Keratinocyte (primary cell): ENCODE data around the gene PIK3CA. TPM values are rescaled to one million over a fixed set of nuclear protein-coding genes. Genes with fewer than 3 reads are reported as not detected.
"Not testable (repeated sequence)": the region's sequence is repeated elsewhere in the genome, so short reads cannot be mapped to it uniquely, and the experiment has no call there.

Source experiments
- DNase-seq: peaks from one replicate; pipeline ENCODE4 v3.0.0-alpha.2; 2011; ENCODE audit warnings: low read depth, missing footprints, low spot score
- FAIRE-seq: peaks from 2 replicates; lab custom pipeline; 2011; peaks lifted over from hg19 to GRCh38; lab: Jason Lieb, UNC
- H2AFZ ChIP-seq: 2 replicates; pipeline ENCODE4 v1.6.0; 2012; ENCODE audit warnings: low read length, control low read depth, inconsistent platforms; ENCODE audit not compliant: control insufficient read depth
- H3K27ac ChIP-seq: 2 replicates; pipeline ENCODE4 v1.5.1; 2011; ENCODE audit warnings: low read length; ENCODE audit not compliant: control insufficient read depth, insufficient read depth
- H3K27me3 ChIP-seq: 3 replicates; pipeline ENCODE4 v1.6.0; 2011; ENCODE audit warnings: low read length; ENCODE audit not compliant: control insufficient read depth, insufficient read depth; ENCODE audit errors: extremely low read depth
- H3K36me3 ChIP-seq, 2 experiments: 2 replicates in 1 of 2; 3 replicates in 1 of 2; pipeline ENCODE4 v1.5.1; 2011; ENCODE audit warnings: low read length in 2 of 2, mild to moderate bottlenecking in 1 of 2; ENCODE audit not compliant: control insufficient read depth in 2 of 2, insufficient read depth in 2 of 2; ENCODE audit errors: extremely low read depth in 1 of 2
- H3K4me1 ChIP-seq: 3 replicates; pipeline ENCODE4 v1.5.1; 2011; ENCODE audit warnings: low read length; ENCODE audit not compliant: control insufficient read depth, insufficient read depth; ENCODE audit errors: extremely low read depth
- H3K4me2 ChIP-seq: 3 replicates; pipeline ENCODE4 v1.6.0; 2011; ENCODE audit warnings: low read depth, low read length; ENCODE audit not compliant: control insufficient read depth, insufficient read depth; ENCODE audit errors: extremely low read depth
- H3K4me3 ChIP-seq, 3 experiments: fragments of 200-600 bp in 1 of 3; sonication (generic) in 1 of 3; 2 replicates in 2 of 3; 3 replicates in 1 of 3; pipeline ENCODE4 v1.5.1; 2011 to 2016; ENCODE audit warnings: low read length in 3 of 3, mild to moderate bottlenecking in 3 of 3, control low read depth in 2 of 3, inconsistent platforms in 1 of 3, low read depth in 1 of 3, mixed read lengths in 1 of 3, mixed run types in 1 of 3, moderate library complexity in 1 of 3; ENCODE audit not compliant: control insufficient read depth in 2 of 3, insufficient read depth in 2 of 3; ENCODE audit errors: extremely low read depth in 1 of 3
- H3K79me2 ChIP-seq: 2 replicates; pipeline ENCODE4 v1.6.0; 2012; ENCODE audit warnings: low read length; ENCODE audit not compliant: control insufficient read depth, insufficient read depth
- H3K9ac ChIP-seq: 3 replicates; pipeline ENCODE4 v1.6.0; 2011; ENCODE audit warnings: low read length; ENCODE audit not compliant: control insufficient read depth, insufficient read depth; ENCODE audit errors: extremely low read depth
- H3K9me1 ChIP-seq: 3 replicates; pipeline ENCODE4 v1.6.0; 2011; ENCODE audit warnings: low read length; ENCODE audit not compliant: control insufficient read depth, insufficient read depth; ENCODE audit errors: extremely low read depth
- H3K9me3 ChIP-seq: 2 replicates; pipeline ENCODE4 v1.5.1; 2012; ENCODE audit warnings: low read depth, low read length; ENCODE audit not compliant: control insufficient read depth
- H4K20me1 ChIP-seq: 3 replicates; pipeline ENCODE4 v1.6.0; 2011; ENCODE audit warnings: low read length; ENCODE audit not compliant: control insufficient read depth, insufficient read depth; ENCODE audit errors: extremely low read depth
- EZH2 ChIP-seq: IDR thresholded peaks from one replicate; pipeline ENCODE4 v1.6.1; 2012; ENCODE audit warnings: inconsistent platforms, mild to moderate bottlenecking, low read length, moderate library complexity
- dilution Hi-C: fragments of 300-500 bp; cut with MboI; formaldehyde crosslinking; loops from one replicate; pipeline ENCODE4 v1.7.0; 2020; ENCODE audit warnings: low sequenced_read_pairs; ENCODE audit not compliant: extremely low pct_ligation_motif_present
- polyA plus RNA-seq, 5 experiments: library from polyadenylated mRNA; depleted of rRNA in 3 of 5; stranded (reverse) in 3 of 5; stranded (forward) in 1 of 5; unstranded in 1 of 5; fragments of >200 nt; gene quantifications; 1 replicate in 1 of 5; 2 replicates in 3 of 5; 3 replicates in 1 of 5; pipeline versions ENCODE4 v1.2.1 to v1.2.3, GENCODE V29; 2011 to 2012; ENCODE audit warnings: missing spikeins in 2 of 5, low read depth in 1 of 5, low replicate concordance in 1 of 5
- TF ChIP-seq, protein P1 (sequence below), 3 experiments: IDR thresholded peaks in 1 of 3; conservative IDR thresholded peaks in 1 of 3; optimal IDR thresholded peaks in 1 of 3; 2 replicates in 2 of 3; 3 replicates in 1 of 3; pipeline versions ENCODE3 to v1.5.1; 2011; ENCODE audit warnings: low read length in 3 of 3, mild to moderate bottlenecking in 3 of 3, moderate library complexity in 2 of 3, control low read depth in 1 of 3, inconsistent platforms in 1 of 3; ENCODE audit not compliant: insufficient read depth in 2 of 3; ENCODE audit errors: extremely low read depth in 1 of 3

PIK3CA gene
- polyA plus RNA-seq, 1 donor (not counting 4 experiments of a cell fraction or from before 2014, with no cell fraction given): 12.0 TPM

DNA sequence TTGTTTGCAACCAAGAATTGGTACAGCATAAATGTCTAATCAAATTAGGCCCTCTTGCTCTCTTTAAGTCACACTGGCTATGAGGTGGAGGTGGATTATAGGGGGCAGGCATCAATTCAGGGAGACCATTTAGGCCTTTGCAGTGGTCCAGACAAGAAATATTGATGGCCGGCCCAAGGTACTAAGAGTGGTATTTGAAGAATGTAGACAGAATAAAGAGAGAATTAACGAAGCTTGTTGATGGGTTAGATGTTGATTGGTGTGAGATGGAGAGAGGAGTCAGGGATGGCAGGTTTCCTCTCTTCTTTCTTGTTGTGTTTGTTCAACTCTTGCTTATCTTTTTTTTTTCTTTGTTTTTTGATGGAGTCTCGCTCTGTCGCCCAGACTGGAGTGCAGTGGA is 48.5 kb downstream of the PIK3CA start:
- no peak overlapping the region for H3K4me3 ChIP-seq
- no peaks in the 10 kb centered on the region for H3K27me3 ChIP-seq
- dilution Hi-C loops: no loop called here
- no peaks in the 10 kb centered on the region for H3K36me3 ChIP-seq
- TF ChIP-seq EZH2: no peak
- TF ChIP-seq, protein P1, sequence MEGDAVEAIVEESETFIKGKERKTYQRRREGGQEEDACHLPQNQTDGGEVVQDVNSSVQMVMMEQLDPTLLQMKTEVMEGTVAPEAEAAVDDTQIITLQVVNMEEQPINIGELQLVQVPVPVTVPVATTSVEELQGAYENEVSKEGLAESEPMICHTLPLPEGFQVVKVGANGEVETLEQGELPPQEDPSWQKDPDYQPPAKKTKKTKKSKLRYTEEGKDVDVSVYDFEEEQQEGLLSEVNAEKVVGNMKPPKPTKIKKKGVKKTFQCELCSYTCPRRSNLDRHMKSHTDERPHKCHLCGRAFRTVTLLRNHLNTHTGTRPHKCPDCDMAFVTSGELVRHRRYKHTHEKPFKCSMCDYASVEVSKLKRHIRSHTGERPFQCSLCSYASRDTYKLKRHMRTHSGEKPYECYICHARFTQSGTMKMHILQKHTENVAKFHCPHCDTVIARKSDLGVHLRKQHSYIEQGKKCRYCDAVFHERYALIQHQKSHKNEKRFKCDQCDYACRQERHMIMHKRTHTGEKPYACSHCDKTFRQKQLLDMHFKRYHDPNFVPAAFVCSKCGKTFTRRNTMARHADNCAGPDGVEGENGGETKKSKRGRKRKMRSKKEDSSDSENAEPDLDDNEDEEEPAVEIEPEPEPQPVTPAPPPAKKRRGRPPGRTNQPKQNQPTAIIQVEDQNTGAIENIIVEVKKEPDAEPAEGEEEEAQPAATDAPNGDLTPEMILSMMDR (optimal IDR thresholded peaks at IDR 0.05 in 1 of 3, IDR thresholded peaks at IDR 0.05 in 1 of 3, conservative IDR thresholded peaks at IDR 0.05 in 1 of 3; ENCODE audit: extremely low read depth in 1 of 3, insufficient read depth in 2 of 3, low read length in 3 of 3): no peak
- peaks cover 13% of the 10 kb centered on the region for H3K79me2 ChIP-seq
- no peak for DNase-seq
- no peaks in the 10 kb centered on the region for H4K20me1 ChIP-seq
- H3K9ac ChIP-seq: no peak overlapping the region
- no peaks in the 10 kb centered on the region for H3K9me3 ChIP-seq
- FAIRE-seq: no peak
- no peaks in the 10 kb centered on the region for H3K9me1 ChIP-seq
- H2AFZ ChIP-seq: no peak overlapping the region
- no peak overlapping the region for H3K4me2 ChIP-seq
- no peak overlapping the region for H3K27ac ChIP-seq
- H3K4me1 ChIP-seq: no peaks in the 10 kb centered on the region

- DNase-seq (no peak), FAIRE-seq (no peak)
- Histone ChIP-seq H3K4me1 (no peaks in the 10 kb centered on the region), H3K27ac (no peak overlapping the region), H3K4me3 (no peak overlapping the region), H2AFZ (no peak overlapping the region), H3K36me3 (no peaks in the 10 kb centered on the region), H3K9ac (no peak overlapping the region), H3K4me2 (no peak overlapping the region), H3K27me3 (no peaks in the 10 kb centered on the region), H4K20me1 (no peaks in the 10 kb centered on the region), H3K9me3 (no peaks in the 10 kb centered on the region), H3K9me1 (no peaks in the 10 kb centered on the region), H3K79me2 (peaks cover 5% of the 10 kb centered on the region)
- dilution Hi-C loops: no loop called here
- TF ChIP-seq, protein P1 (optimal IDR thresholded peaks at IDR 0.05 in 1 of 3, IDR thresholded peaks at IDR 0.05 in 1 of 3, conservative IDR thresholded peaks at IDR 0.05 in 1 of 3; ENCODE audit: extremely low read depth in 1 of 3, insufficient read depth in 2 of 3, low read length in 3 of 3): no peak
- TF ChIP-seq EZH2: no peak
Measured at GRCh38 chr3:179200790-179201189, 52.6 kb downstream of the PIK3CA start.

DNA sequence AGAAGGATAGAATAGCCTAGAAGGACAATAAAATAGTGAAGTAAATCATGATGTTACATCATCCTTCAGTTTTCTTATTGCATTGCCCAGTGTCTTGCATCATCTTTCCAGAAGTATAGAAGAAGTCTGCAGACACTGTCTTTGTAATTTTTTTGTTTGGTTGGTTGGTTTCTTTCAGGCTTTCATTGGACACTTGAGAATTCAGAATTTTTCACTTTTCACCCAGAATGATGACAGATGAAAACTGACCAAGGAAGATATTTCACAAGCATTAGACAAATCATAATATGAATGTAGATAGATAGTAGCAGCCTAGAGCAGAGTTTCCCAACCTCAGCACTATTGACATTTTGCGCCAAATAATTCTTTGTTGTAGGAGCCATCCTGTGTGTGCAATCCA is 67.4 kb downstream of the PIK3CA start:
- H3K27ac ChIP-seq, H2AFZ ChIP-seq, H3K9ac ChIP-seq, H3K9me3 ChIP-seq, H3K79me2 ChIP-seq, H3K9me1 ChIP-seq, H3K27me3 ChIP-seq, H4K20me1 ChIP-seq, H3K4me3 ChIP-seq, H3K4me1 ChIP-seq, dilution Hi-C loops, DNase-seq, H3K4me2 ChIP-seq, H3K36me3 ChIP-seq: not testable (repeated sequence)
- FAIRE-seq: peak; percentile 32

DNA sequence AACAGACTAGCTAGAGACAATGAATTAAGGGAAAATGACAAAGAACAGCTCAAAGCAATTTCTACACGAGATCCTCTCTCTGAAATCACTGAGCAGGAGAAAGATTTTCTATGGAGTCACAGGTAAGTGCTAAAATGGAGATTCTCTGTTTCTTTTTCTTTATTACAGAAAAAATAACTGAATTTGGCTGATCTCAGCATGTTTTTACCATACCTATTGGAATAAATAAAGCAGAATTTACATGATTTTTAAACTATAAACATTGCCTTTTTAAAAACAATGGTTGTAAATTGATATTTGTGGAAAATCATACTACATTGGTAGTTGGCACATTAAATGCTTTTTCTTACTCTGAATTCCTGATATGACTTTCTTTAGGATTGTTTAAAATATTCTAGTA is 70.1 kb downstream of the PIK3CA start:
- dilution Hi-C loops, H3K27me3 ChIP-seq, FAIRE-seq, H3K4me1 ChIP-seq, DNase-seq, H3K4me2 ChIP-seq, H4K20me1 ChIP-seq, H3K36me3 ChIP-seq, H3K4me3 ChIP-seq, H3K9me3 ChIP-seq, H3K79me2 ChIP-seq, H3K27ac ChIP-seq, H3K9me1 ChIP-seq, H2AFZ ChIP-seq, H3K9ac ChIP-seq: not testable (repeated sequence)
